Stimulated activated CD4-positive, alpha-beta T cell treated with anti-CD3 and anti-CD28 coated beads, Interleukin-1b, Interleukin-23, amount 100 ng/mL, for 48 hours (primary cell): ENCODE measurements around the gene AUTS2.

Experiments used
- DNase-seq: peaks from one replicate; pipeline ENCODE4 v3.0.0-alpha.2; 2020

The AUTS2 gene

DNA sequence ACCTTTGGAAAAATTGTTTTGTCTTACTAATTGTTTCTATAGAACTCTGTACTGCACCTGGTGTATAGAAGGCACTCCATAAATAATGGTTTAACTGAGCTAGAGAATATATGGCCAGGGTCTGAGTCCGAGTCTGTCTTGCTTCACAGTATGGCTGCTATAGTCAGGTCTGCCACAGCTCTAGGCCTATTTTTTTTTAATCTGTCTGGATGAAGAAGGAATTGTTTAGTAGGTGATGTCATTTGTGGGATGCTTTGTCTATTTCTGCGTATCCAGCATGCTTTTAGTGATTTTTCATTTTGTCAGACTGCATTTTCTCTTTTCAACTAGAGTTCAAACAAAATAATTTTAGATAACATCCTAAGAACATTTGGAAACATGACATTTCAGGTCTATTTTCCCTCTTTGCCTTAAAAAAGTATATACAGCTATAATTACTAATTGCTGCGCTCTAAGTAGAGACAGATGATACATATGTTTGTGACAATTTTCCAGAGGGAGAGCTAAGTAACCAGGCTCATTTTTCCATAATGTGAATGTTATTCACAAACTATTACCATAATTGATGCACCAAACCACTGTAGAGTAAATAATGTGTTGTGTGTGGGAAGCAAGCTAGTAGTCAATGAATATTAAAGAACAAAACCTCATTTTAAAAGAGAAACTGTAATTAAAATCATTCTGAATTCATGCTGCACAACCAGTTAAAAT is 361.7 kb downstream of the AUTS2 start:
- DNase-seq, result no peak

DNA sequence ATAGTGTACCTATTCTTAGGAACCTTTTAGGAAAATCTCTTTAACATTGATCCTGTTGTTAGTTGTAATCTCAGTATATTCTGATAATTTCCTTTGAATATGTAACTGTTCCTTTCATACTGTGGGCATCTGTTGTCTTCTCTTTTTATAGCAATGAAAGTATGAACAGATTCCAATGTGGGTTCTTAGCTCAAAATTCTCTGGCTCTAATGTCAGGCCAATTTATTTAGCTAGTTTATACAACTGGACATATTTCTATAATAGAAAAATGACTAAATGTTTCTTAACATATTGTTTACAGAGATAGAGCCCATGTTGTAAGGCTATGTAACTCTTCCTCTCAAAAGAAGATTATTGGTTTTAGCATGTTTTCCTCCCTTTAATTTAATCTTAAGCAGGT is 363.2 kb downstream of the AUTS2 start:
- DNase-seq, result no peak

DNA sequence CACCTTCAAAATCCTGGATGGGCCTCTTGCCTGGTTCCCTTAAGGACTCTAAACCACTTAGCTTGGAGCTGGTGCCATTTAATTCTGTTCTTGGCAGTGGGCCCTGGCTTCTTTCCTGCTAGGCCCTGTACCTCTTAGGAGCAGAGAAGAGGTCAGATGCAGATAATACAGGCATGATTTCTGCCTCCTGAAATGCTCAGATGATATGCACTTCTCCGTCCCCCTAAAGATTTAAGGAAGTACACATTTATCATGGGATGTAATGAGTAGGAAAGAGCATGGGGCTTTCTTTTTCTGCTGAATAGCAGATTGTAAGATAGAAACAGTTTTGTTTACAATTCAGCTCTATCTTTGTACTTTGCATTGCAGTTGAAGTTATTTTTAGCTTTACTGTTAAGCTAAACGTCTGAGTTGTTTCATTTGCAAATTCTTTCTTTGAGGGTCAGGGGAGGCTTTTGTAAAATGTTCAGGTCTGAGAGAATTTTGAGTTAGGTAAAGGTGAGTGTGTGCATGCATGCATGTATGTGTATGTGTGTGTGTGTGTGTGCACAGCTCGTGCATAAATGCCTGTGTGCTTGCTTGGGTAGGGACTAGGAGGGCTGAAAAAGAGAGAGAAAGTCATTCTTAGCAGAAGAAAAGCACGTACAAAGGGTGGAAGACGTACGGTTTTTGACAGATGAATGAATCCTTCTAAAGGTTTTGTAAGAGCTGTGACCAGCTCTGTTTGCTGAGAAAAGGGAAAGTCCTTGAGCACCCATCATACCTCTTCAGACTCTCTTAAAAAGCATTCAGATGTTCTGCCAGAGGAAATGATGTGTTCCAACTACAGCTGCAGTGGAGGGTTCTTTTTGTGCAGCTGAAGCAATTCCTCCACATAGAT is 364.2 kb downstream of the AUTS2 start:
- DNase-seq, result no peak

DNA sequence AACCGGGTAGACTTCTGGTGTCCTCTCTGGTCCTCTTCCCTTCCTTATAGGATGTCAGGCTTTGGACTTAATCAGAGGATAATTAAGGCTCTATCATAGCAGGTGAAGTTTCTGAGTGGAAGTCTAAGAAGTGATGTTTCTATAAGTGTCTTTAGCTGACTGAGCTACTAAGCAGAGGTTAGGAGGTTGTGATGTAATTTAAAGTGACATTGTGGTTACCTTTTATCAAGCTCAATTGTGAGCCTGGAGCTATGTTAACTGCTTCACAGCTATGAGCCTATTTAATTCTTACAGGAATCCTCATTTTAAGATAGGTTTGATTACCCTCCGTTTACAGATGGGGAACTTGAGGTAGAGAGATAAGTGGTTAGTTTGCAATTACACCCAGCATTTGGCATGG is 365.1 kb downstream of the AUTS2 start:
- no peak for DNase-seq

DNA sequence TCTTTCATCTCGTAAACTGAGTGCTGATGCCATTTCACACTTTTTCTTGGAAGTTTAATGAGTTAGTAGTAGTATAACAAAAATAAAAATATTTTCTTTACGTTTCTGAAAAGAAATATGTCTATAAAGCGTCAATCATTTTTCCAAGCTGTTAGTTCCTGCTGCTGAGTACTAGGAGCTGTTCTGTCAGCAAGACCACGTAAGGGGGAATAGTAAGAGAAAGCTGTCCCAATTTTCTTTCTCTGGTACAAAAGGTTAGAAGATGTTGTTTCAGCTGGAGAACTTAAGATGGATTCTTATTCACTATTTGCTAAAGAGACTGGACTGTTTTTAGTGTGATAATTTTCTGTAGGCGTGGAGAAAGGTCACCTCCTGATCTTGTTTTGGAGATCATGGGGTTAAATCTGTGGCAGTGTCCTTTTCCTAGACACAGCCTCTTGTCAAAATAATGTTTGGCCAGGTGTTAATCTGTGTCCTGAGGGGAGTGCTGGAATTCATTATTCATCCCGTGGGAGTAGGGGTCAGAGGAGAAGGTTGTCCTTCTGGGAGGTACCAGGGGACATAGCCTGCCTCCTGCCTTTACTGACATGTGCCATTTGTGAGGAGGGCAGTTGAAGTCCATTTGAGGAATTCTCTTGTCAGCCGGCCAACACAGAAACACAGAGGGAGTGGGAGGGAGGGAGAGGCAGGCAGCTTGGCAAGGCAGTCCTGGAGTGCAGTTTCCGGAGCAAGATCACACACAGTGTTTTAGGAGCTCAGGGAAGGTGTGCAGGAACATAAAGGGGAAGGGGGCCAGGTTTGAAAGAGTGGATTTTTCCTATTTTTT is 368.7 kb downstream of the AUTS2 start:
- DNase-seq, result no peak

DNA sequence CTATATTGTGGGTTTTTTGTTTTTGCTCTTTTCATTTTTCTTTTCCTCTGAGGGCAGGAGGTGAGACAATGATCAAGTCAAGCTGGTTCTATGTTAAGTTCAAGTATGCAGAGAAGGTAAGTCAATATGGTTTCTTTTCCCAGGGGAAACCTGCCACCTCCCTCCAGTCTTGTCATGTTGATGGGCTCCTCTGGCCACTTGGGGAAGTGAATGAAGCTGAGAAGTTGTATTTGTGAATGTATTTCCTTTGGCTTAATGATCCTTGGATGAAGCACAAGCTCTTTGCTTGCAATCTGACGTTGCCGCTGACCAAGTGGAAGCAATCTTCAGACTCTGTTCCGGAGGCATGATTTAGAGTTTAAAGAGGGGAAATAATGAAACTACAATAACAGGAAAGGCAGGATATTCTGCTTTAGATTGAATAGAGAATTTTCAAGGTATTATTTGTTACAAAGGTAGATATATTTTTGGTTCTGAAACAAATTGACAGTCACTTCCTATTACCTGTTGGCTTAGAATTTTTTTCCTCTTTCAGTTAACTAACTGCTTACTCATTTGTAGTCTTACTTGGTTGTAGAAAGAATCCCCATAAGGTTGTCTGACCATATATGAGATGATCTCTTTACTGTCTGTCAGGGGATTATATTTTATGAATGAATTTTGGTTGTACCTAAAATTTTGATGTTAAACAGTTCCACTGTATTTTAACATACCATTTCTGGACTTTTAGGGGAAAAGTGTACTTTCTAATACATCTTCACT is 369.6 kb downstream of the AUTS2 start:
- DNase-seq, result no peak

DNA sequence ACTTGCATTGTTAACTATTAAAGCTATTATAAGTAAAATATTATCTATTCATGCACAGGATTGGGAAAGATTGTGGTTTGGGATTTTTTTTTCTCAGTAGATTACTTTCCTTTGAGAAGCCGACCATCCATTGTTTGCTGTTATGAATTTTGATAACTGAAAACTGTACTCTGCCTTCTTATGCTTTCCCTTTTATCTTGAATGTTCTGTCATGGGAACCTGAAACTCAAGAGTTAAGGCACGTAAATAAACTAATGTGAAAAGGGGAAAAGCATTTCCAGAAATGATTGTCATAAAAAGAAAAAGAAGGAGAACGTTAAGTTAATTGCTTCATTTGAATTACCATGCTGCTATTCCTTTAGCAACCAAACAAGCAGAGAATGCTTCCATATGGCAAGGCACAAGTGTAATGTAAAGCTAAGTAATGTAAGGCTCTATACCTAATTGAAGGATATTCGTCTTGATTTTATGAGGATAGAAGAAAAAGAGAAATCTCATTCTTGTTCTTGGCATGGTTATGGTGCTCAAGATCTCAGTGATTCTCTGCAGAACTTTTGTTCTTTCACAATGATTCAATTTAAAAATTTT is 370.8 kb downstream of the AUTS2 start:
- DNase-seq, result no peak

DNA sequence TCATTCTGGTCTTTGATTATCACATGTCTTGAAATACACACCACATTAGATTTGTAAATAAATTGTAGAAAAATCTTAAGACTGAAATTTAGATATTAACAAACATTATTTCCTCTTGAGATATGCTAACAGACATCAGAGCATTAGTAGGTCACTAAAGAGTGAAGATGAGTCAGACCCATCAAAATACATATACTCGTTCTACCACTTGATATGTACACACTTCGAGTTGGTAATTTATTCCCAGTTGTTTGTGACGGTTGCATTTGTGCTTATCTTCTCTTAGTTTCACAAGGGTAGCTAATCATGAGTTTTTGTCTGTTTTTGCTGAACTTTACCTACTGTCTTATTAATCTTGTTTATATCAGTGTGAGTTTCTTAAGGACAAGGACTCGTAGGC is 383.4 kb downstream of the AUTS2 start:
- no peak for DNase-seq

DNA sequence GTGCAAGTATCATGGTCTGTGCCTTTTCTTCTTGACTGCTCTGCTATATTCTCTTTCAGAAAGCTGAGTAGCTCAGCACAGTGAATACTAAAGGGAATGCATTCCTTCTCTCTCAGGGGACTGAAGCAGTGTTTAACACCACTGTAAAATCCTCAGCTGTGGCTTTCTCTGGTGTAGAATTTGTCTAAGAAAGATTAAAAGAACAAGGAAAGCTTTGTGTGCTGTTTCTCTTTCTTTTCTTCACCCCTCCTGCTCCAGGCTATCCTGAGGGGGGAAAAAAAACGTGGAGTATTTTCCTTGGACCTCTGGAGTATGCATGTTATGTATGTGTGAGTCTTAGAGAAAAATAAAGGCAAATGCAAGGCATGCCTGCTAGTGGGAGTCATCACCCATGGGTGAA is 383.9 kb downstream of the AUTS2 start:
- DNase-seq, result no peak

DNA sequence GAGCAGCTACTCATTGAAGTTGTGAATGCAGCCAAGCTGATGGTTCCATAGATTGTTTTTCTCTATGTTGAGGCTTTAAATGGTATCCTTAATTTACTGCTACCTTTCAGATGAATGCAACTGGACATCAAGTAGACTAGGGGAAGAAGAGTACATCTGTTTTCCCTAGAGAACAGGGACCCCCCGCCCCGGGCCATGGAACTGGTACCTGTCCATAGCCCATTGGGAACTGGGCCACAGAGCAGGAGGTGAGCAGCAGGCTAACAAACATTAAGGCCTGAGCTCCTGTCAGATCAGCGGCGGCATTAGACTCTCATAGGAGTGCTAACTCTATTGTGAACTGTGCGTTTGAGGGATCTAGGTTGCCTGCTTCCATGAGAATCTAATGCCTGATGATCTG is 391.3 kb downstream of the AUTS2 start:
- no peak for DNase-seq

DNA sequence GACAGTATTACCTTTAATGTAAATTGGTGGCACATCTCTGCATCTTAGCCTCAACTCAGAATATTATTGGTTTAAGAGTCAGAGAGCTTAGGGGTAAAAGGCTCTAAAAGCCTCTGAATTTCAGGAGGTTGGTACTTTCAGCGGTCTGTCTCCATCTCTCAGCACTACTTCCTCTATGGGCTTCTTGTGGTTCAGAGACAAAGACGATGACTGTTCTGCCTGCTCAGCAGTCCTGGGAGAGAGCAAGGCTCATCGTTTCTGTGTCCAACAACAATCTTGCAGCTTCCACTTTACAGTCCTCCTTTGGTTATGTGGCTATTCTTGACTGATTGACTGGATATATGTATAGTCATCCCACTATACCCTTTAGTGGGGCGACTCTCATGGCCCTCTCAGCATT is 394.7 kb downstream of the AUTS2 start:
- DNase-seq, result no peak

DNA sequence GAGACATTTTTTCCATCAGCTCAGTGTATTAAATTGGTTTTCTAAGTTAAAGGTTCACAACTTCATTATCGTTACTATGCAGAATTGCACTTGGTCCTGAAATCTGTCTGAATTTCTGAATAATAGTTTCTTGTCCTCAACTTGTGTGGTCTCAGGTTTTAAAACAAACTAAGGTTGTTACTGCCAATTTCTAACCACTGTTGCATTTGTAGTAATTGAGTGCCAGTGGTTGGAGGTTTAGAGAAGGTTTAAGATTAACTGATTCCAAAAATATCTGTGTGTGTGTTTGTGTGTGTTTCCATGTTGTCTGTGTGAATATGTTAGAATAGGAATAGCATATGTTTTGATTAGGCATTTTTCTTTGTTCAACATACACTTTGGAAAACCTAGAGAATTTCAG is 395.9 kb downstream of the AUTS2 start:
- no peak for DNase-seq

DNA sequence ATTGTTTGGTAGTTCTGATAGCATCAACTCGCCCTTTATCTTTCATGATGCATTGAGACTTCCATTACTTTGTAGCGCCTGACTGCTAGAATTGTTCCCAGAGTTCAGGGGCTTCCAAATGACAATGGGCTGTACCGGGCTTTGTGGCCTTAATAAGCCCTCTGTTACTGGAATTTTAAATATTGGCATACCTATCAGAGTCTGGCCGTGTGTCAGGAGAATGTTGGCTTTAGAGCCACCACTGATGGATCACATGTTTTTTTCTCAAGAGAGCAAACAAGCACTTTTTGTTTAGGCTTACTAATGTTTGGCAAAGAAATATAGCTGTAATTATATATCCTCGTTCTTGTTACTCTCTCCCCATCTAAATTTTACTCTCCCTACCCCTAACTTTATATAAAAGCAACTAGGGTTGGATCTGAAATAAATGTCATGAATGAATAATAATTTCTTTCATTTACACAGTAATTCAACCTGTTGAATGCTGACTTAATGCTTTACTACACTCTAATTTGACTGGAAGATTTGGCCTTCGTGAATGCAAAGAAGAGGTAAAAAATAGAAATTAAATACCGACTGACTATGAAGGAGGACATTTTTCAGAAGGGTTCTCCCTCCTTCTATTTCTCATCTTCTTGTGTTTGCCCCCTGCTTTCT is 396.7 kb downstream of the AUTS2 start:
- no peak for DNase-seq

DNA sequence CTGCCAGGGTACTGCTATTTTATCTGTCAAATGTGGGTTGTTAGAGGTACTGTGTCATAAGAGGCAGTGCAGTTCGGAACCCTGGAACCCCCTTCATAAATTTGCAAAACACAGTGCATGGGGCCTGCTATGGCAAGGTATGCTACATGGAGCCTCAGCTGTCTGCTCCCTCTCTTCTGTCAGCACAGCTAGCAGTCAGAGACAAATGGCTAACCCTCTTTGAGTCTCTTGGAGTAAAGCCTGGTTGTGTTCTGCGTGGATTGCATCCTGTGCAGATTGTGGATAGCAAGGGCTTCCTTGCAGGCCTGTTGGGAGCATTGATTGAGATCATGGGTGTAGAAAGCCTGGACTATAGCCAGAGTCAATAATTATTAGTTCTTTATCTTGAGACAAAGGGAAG is 397.8 kb downstream of the AUTS2 start:
- DNase-seq, result no peak

DNA sequence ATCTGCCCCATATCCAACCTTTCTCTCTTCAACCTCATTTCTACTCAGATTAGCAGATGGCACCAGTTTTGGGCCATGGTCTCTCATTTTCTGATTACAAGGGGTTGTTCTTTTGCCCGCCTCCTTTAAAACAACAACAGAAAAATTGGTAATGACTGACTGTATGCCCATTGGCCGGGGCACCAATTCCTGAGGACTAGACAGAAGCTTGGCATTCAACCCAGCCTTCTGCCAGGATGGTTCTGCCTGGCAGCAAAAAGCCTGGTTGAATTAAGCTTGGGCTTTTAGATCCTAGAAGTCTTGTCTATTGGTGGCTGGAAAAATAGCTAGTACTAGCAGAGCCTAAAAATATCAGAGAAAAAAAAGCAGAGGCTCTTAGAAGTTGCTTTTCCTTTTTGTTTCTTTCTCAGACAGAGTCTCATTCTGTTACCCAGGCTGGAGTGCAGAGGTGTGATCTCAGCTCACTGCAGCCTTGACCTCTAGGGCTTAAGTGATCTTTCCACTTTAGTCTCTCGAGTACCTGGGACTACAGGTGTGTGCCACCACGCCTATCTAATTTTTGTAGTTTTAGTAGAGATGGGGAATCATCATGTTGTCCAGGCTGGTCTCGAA is 402.6 kb downstream of the AUTS2 start:
- DNase-seq, result no peak

DNA sequence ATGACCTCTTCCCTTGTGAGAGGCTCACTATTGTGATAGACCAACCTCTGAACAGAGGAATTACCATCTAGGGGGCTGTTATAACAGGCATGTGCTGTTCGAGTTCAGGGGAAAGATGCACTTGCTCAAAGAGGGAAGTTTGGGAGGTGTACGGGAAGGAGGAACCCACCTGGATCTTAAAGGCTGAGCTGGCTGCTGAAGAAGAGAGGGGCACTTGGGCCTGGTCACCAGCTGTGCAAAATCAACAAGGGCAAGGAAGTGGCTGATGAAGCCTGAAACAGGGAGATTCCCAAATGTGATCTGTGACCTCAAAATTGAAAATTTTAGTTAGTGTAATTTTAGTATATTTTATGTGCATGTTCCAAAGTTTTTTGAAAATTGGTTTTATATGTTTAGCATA is 407.2 kb downstream of the AUTS2 start:
- no peak for DNase-seq

DNA sequence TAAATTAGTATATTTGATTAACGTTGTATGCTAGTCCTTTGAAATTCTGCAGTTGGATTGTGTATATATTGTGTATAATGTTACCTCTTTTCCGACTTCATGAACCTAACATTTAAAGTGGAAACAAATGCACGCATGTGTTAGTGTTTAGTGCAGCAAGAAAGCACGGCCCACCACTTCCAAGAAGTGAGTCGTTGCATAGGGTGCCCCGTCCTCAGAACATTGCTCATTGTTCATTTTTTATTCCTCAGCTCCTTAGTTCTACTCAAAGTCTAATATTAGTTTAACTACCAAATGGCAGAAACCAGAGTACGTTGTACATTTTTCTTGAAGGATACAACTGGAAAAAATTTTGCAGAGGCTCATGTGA is 407.6 kb downstream of the AUTS2 start:
- DNase-seq, result no peak

DNA sequence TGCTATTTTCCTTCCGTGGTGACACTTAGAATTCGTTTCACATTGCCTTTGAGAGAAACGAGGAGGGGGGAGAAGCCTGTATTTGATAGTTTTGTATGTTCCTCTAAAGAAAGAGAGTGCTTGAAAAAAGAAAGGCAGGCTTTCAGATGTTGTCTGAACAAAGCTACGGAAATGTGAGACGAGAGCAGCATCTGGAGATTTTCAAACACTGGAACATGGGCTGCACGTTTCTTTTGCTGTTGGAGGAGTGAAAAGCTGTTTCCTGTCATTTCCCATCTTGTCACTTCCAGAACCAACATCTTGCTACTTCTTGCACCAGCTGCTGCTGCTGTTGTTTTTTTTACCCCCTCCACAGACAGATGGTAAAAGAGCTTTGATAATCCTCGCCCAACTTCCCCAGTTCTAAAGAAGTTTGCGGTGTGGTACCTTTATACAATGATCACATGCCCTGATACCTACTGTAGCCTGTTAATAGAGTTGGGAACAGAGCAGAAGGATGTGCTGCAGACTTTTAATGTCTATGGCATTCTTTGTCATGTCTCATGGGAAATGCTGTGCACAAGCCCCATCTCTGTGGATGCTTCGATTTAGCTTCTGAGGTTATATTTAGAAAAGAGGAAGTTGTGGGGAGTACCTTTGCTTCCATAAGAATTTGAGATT is 408.1 kb downstream of the AUTS2 start:
- no peak for DNase-seq

DNA sequence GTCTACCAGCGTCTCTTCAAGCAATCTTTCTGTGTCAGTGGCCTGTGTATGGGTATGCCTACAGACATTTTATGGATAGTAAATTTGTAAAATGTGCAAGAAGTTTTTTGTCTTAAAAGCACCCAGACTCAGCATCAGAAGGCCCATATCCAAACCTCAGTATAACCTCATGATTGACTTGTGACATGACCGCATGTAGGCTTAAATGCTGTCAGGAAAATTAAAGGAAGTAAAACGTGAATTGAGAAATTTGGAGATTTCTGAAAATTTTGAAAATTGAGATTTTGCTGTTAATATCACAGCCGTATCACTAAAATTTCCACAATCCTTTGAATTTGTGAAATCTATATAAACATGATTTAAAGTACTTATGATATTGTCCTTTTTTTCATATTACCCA is 410.2 kb downstream of the AUTS2 start:
- DNase-seq, result no peak

DNA sequence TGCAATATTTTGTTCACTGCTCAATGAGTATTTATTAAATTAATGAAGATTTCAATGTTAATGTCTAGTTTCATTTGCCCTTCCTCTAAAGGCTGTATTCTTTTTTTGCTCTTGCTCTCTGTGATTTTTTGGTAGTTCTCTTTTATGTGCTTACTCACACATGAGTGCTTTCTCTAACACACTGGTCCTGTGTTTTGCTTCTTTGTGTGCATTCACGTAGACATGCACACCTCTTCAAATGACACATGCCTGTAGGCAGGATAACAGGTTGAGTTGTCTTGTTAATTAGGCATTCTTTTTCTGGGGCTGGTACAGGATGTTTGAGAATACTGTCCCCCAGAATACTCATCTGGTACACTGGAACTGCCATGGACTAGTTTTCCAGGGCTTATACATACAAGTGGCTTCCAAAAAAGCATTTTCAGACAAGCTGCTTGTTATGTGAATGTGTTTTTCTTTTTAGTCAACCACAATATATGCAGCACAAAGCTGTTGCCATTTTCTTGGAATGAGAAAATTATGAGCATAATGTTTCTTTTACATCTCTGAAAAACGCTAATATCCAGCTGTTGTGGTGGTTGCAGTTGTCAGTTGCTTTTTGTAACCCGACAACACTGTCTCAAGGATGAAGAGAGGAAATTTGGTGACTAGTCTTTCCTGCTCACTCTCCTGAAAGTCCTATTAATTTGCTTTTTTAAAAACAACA is 416.4 kb downstream of the AUTS2 start:
- DNase-seq, result no peak
